Prostate gland (tissue), 2 donors: Measurements from ENCODE around the gene TESK1. TPM values are rescaled to one million over a fixed set of nuclear protein-coding genes. Genes with fewer than 3 reads are reported as not detected.

Source experiments
- DNase-seq: peaks from one replicate; pipeline ENCODE4 v3.0.0-alpha.2; 2019; ENCODE audit warnings: low spot score
- H3K27ac ChIP-seq, 2 donors: fragments of 200-600 bp; sonication (generic); 2 replicates each; pipeline ENCODE4 v1.5.1; 2017 to 2019
- H3K27me3 ChIP-seq: fragments of 200-600 bp; sonication (generic); replicated peaks from 2 replicates; pipeline ENCODE4 v1.5.1; 2019; ENCODE audit not compliant: insufficient read depth
- H3K36me3 ChIP-seq, 2 donors: fragments of 200-600 bp; sonication (generic); 1 replicate in 1 of 2; 2 replicates in 1 of 2; pipeline versions ENCODE4 v1.5.1 to v1.8.1; 2017 to 2019
- H3K4me1 ChIP-seq: fragments of 200-600 bp; sonication (generic); replicated peaks from 2 replicates; pipeline ENCODE4 v1.5.1; 2019
- H3K4me3 ChIP-seq, 2 donors: fragments of 200-600 bp; sonication (generic); 2 replicates each; pipeline ENCODE4 v1.5.1; 2017 to 2019
- H3K9me3 ChIP-seq: fragments of 200-600 bp; sonication (generic); 2 replicates; pipeline ENCODE4 v1.5.1; 2017
- CTCF ChIP-seq, 4 experiments: fragments of 200-600 bp in 2 of 4; fragments of 450-650 bp in 2 of 4; sonication (generic) in 2 of 4; IDR thresholded peaks; 1 replicate in 3 of 4; 2 replicates in 1 of 4; pipeline ENCODE4 v1.5.1; 2016 to 2019; ENCODE audit warnings: antibody characterized with exemption in 4 of 4, mild to moderate bottlenecking in 2 of 4, moderate library complexity in 2 of 4
- POLR2A ChIP-seq: fragments of 450-650 bp; IDR thresholded peaks from one replicate; pipeline ENCODE4 v1.6.1; 2016; ENCODE audit warnings: antibody characterized with exemption, mild to moderate bottlenecking
- POLR2AphosphoS5 ChIP-seq: sonication (generic); formaldehyde crosslinking; IDR thresholded peaks from one replicate; pipeline ENCODE4 v1.6.1; 2017; ENCODE audit warnings: antibody characterized with exemption
- WGBS: methylation state at CpG from one replicate; pipeline ENCODE4 v1.1.5; 2018; 5-methylcytosine and 5-hydroxymethylcytosine counted together
- intact Hi-C: fragments of 100-400 bp; cut with DNase I; formaldehyde crosslinking; loops from one replicate; pipeline ENCODE4 v1.14.2; 2022
- total RNA-seq, 2 donors: library from RNA; depleted of rRNA; stranded (reverse); fragments of >200 nt; gene quantifications; one replicate each; pipeline ENCODE4 v1.1.0, GENCODE V29; 2016

Gene TESK1
- total RNA-seq, 2 donors from 2014 or later, result 40.2 to 67.3 TPM

DNA sequence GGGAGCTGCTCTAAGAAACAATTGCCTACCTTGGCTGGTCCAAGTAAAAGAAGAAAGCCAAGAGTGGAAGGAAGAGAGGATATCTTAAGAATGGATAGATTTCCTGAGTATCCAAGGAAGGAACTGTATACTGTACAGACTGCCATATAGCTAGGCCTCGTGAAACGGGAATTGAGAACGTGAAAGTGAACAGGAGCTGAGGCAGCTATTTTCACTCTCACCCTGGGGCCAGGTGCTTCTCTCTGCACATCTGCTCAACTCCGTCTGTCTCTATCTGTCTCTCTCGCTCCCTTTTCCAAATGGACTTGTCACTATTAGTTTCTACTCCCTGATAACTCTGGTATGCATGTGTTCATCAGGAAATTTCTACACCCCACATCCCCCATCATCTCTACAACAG is 35.9 kb upstream of the TESK1 start:
- no peaks in the 10 kb centered on the region for H3K27me3 ChIP-seq
- DNase-seq, result no peak
- WGBS, result 83% methylated on average over 5 of the region's 5 CpGs
- no peak overlapping the region for H3K27ac ChIP-seq
- intact Hi-C loops, result no loop called here
- no peak overlapping the region for H3K4me3 ChIP-seq
- H3K9me3 ChIP-seq, result no peaks in the 10 kb centered on the region
- no peak for TF ChIP-seq CTCF (IDR thresholded peaks at IDR 0.05)
- no peak for TF ChIP-seq POLR2AphosphoS5
- TF ChIP-seq POLR2A, result no peak
- no peaks in the 10 kb centered on the region for H3K36me3 ChIP-seq
- no peaks in the 10 kb centered on the region for H3K4me1 ChIP-seq

DNA sequence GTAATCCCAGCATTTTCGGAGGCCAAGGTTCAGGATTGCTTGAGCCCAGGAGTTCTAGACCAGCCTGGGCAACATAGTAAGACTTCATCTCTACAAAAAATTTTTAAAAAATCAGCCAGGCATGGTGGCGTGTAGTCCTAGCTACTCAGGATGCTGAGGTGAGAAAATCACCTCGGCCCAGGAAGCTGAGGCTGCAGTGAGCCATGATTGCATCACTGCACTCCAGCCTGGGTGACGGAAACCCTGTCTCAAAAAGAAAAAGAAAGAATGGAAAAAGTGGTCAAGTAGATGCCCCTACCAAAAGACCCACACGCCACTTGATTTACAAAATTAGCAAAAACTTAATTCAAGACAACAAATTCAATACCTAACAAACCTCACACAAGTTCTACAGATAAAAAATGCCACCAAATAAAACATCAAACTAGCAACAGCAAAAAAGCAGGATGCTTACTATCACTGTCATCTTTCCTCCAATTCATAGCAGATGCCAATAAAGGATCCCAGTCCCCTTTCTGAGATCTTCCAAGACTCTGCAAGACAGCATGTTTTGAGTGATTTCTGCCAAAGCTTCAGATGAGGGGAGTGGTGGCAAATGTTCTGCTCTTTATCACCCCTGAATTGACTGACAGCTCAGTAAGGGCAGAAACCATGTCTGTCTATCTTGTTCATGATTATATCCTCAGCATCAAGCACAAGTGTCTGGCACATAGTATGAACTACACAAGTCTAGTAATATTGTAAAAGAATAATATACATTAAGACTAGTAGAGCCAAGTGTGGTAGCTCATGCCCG is 34.2 kb upstream of the TESK1 start:
- TF ChIP-seq POLR2A, result no peak
- TF ChIP-seq CTCF (IDR thresholded peaks at IDR 0.05), result no peak
- no peak for TF ChIP-seq POLR2AphosphoS5
- no peaks in the 10 kb centered on the region for H3K36me3 ChIP-seq
- no peak for DNase-seq
- intact Hi-C loops, result no loop called here
- 93% methylated on average over 6 of the region's 6 CpGs for WGBS
- no peaks in the 10 kb centered on the region for H3K27me3 ChIP-seq
- H3K4me3 ChIP-seq, result no peak overlapping the region
- H3K27ac ChIP-seq, result no peak overlapping the region
- no peaks in the 10 kb centered on the region for H3K9me3 ChIP-seq
- no peaks in the 10 kb centered on the region for H3K4me1 ChIP-seq

DNA sequence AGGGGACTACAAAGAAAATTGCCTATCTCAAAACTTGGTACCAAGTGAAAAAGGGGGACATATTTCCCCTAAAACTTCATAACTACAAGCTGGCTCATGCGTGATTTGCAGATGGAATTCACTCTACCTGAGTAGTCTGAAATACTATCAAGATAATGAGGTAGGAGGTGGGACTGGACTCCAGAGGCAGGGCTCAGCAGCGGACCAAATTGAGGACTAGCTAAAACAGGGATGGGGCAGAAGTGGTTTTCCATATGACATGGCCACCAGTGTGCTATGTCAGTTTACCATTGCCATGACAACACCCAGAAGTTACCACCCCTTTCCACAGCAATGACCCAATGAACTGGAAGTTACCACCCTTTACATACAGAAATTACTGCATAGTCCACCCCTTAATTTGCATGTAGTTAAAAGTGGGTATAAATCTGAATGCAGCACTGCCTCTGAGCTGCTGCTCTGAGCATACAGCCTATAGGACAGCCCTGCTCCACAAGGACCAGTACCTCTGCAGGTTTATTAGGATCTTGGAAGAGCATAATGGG is 30.4 kb upstream of the TESK1 start:
- no peak overlapping the region for H3K4me3 ChIP-seq
- H3K36me3 ChIP-seq, result no peaks in the 10 kb centered on the region
- H3K4me1 ChIP-seq, result no peaks in the 10 kb centered on the region
- no peak overlapping the region for H3K27ac ChIP-seq
- no peaks in the 10 kb centered on the region for H3K9me3 ChIP-seq
- no peak for DNase-seq
- H3K27me3 ChIP-seq, result no peaks in the 10 kb centered on the region
- TF ChIP-seq POLR2AphosphoS5 (no peak), CTCF (IDR thresholded peaks at IDR 0.05) (no peak), POLR2A (no peak)
- WGBS, result 95% methylated on average over 2 of the region's 2 CpGs
- intact Hi-C loops, result no loop called here

- H3K36me3 ChIP-seq, result no peaks in the 10 kb centered on the region
- no peak overlapping the region for H3K27ac ChIP-seq
- H3K9me3 ChIP-seq, result no peaks in the 10 kb centered on the region
- no peaks in the 10 kb centered on the region for H3K4me1 ChIP-seq
- TF ChIP-seq CTCF (IDR thresholded peaks at IDR 0.05) (no peak), POLR2A (no peak), POLR2AphosphoS5 (no peak)
- WGBS, result 92% methylated on average over 5 of the region's 5 CpGs
- intact Hi-C loops, result no loop called here
- H3K4me3 ChIP-seq, result no peak overlapping the region
- no peak for DNase-seq
- no peaks in the 10 kb centered on the region for H3K27me3 ChIP-seq
These were observed 29.6 kb upstream of the TESK1 start for GRCh38 chr9:35575478-35575877.

GRCh38 chr9:35577486-35577885 is 27.6 kb upstream of the TESK1 start:
- no peaks in the 10 kb centered on the region for H3K9me3 ChIP-seq
- no peaks in the 10 kb centered on the region for H3K4me1 ChIP-seq
- no peaks in the 10 kb centered on the region for H3K27me3 ChIP-seq
- H3K27ac ChIP-seq, result no peak overlapping the region
- TF ChIP-seq CTCF (IDR thresholded peaks at IDR 0.05) (no peak), POLR2A (no peak), POLR2AphosphoS5 (no peak)
- no peaks in the 10 kb centered on the region for H3K36me3 ChIP-seq
- intact Hi-C loops, result no loop called here
- no peak for DNase-seq
- 45% methylated on average over 5 of the region's 5 CpGs for WGBS
- no peak overlapping the region for H3K4me3 ChIP-seq
